Measurements from ENCODE around the gene STK33.
"Not testable (repeated sequence)": the region's sequence is repeated elsewhere in the genome, so short reads cannot be mapped to it uniquely, and the experiment has no call there.

STK33 gene

GRCh38 chr11:8477151-8477550, 116.9 kb downstream of the STK33 start:
- no peak for DNase-seq (ENCODE audit: low read depth)
- H3K4me3 ChIP-seq (ENCODE audit: low read length): no peak overlapping the region
- TF ChIP-seq, protein P1, sequence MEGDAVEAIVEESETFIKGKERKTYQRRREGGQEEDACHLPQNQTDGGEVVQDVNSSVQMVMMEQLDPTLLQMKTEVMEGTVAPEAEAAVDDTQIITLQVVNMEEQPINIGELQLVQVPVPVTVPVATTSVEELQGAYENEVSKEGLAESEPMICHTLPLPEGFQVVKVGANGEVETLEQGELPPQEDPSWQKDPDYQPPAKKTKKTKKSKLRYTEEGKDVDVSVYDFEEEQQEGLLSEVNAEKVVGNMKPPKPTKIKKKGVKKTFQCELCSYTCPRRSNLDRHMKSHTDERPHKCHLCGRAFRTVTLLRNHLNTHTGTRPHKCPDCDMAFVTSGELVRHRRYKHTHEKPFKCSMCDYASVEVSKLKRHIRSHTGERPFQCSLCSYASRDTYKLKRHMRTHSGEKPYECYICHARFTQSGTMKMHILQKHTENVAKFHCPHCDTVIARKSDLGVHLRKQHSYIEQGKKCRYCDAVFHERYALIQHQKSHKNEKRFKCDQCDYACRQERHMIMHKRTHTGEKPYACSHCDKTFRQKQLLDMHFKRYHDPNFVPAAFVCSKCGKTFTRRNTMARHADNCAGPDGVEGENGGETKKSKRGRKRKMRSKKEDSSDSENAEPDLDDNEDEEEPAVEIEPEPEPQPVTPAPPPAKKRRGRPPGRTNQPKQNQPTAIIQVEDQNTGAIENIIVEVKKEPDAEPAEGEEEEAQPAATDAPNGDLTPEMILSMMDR (IDR thresholded peaks at IDR 0.05; ENCODE audit: insufficient read depth, low read depth, low read length, missing control alignments): no peak

GRCh38 chr11:8467806-8468205, 126.2 kb downstream of the STK33 start:
- not testable (repeated sequence) for H3K4me3 ChIP-seq (ENCODE audit: low read length); DNase-seq (ENCODE audit: low read depth)

DNA sequence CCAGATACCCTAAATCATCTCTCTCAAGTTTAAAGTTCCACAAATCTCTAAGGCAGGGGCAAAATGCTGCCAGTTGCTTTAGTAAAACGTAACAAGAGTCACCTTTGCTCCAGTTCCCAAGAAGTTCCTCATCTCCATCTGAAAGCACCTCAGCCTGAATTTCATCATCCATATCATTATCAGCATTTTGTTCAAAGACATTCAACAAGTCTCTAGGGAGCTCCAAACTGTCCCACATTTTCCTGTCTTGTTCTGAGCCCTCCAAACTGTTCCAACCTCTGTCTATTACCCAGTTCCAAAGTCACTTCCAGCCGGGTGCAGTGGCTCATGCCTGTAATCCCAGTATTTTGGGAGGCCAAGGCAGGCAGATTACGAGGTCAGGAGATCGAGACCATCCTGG, 126.7 kb downstream of the STK33 start:
- not testable (repeated sequence) for DNase-seq (ENCODE audit: low read depth); H3K4me3 ChIP-seq (ENCODE audit: low read length)

DNA sequence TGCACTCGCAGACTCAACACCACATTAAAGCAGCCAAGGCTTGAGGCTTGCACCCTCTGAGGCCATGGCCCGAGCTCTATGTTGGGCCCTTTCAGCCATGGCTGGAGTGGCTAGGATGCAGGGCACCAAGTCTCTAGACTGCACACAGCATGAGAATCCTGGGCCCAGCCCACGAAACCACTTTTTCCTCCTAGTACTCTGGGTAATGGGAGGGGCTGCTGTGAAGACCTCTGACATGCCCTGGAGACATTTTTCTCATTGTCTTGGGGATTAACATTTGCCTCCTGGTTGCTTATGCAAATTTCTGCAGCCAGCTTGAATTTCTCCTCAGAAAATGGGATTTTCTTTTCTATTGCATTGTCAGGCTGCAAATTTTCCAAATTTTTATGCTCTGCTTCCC, 127.1 kb downstream of the STK33 start:
- DNase-seq (ENCODE audit: low read depth); H3K4me3 ChIP-seq (ENCODE audit: low read length): not testable (repeated sequence)

- peak; percentile 3 for DNase-seq (ENCODE audit: low read depth)
- no peak overlapping the region for H3K4me3 ChIP-seq (ENCODE audit: low read length)
- TF ChIP-seq, protein P1 (IDR thresholded peaks at IDR 0.05; ENCODE audit: insufficient read depth, low read depth, low read length, missing control alignments): no peak
Measured at GRCh38 chr11:8459711-8460399, 134.2 kb downstream of the STK33 start.

DNA sequence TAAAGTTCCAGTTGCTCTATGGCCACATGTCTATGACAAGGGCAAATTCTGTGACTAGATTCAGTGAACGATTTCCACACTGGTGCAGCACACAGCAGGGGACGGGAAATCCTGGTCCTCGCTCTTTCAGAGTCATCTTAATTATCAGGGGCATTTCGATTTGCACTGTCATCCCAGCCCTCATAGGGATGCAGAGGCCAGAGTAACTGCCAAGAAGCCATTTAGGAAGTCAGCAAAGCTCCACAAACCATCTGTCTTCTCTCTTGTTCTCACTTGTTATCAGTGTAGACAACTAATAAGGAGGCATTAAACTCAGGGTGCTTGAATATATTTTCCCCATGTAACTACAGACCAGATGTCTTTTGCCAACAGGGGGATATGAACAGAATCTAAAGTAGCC, 151.7 kb downstream of the STK33 start:
- no peak for DNase-seq (ENCODE audit: low read depth)
- TF ChIP-seq, protein P1 (IDR thresholded peaks at IDR 0.05; ENCODE audit: insufficient read depth, low read depth, low read length, missing control alignments): no peak
- H3K4me3 ChIP-seq (ENCODE audit: low read length): no peak overlapping the region

DNA sequence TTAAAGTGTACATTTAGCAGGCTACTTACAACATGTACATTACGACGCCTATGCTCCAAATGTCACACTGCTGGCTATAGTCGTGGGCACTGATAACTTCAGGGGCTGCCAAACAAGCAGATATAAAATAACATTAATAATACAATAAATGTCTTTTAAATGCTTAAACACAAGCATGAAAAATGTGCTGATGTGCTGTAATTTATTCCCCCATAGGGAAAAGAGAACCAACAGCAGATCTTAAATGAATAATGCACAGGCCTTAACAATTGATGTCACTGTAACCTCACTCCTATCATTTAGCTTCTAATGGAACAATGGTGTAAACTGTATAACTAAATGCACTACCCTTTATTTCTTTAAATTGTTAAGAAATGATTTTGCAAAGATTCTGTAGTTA, 153.4 kb downstream of the STK33 start:
- no peak overlapping the region for H3K4me3 ChIP-seq (ENCODE audit: low read length)
- no peak for DNase-seq (ENCODE audit: low read depth)
- TF ChIP-seq, protein P1 (IDR thresholded peaks at IDR 0.05; ENCODE audit: insufficient read depth, low read depth, low read length, missing control alignments): no peak

- no peak for DNase-seq (ENCODE audit: low read depth)
- no peak overlapping the region for H3K4me3 ChIP-seq (ENCODE audit: low read length)
- TF ChIP-seq, protein P1 (IDR thresholded peaks at IDR 0.05; ENCODE audit: insufficient read depth, low read depth, low read length, missing control alignments): no peak
Measured at GRCh38 chr11:8429483-8429882, 164.5 kb downstream of the STK33 start.

DNA sequence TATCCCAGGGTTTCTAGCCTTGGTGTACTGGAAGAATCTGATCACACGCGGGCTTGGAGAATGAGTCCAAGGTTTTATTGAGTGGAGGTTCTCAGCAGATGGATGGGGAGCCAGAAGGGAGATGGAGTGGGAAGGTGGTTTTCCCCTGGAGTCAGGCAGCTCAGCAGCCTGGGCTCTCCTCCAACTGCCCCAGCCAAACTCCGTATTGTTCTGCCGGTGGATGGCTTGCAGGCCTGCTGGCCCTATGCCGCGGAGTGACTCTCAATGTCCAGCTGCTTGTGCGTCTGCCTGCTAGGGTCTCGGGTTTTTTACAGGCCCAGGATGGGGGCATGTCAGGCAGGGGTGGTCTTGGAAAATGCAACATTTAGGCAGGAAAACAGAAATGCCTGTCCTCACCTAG, 168.0 kb downstream of the STK33 start:
- TF ChIP-seq, protein P1 (IDR thresholded peaks at IDR 0.05; ENCODE audit: insufficient read depth, low read depth, low read length, missing control alignments): no peak

More for the DNA sequence above, 168.0 kb downstream of the STK33 start:
- H3K4me3 ChIP-seq (ENCODE audit: low read length): no peak overlapping the region
- DNase-seq (ENCODE audit: low read depth): no peak

Measured in epithelial cell of esophagus (primary cell).